Ishikawa (cell line): Measurements from ENCODE around the gene PRKCE.

Experiments used
- EGR1 ChIP-seq: IDR thresholded peaks from 2 replicates; pipeline ENCODE4 v1.6.1; 2012
- EP300 ChIP-seq: IDR thresholded peaks from 2 replicates; pipeline ENCODE4 v1.6.1; 2012; ENCODE audit warnings: borderline replicate concordance
- FOXM1 ChIP-seq: IDR thresholded peaks from 2 replicates; pipeline ENCODE4 v1.6.1; 2012; ENCODE audit warnings: low read depth, borderline replicate concordance
- MAX ChIP-seq: IDR thresholded peaks from 2 replicates; pipeline ENCODE4 v1.6.1; 2012
- RAD21 ChIP-seq: IDR thresholded peaks from 2 replicates; pipeline ENCODE4 v1.6.1; 2012; ENCODE audit warnings: low read depth
- REST ChIP-seq: IDR thresholded peaks from 2 replicates; pipeline ENCODE4 v1.6.1; 2012; ENCODE audit warnings: low read depth, mild to moderate bottlenecking
- TAF1 ChIP-seq: IDR thresholded peaks from 2 replicates; pipeline ENCODE4 v1.6.1; 2012; ENCODE audit warnings: low read depth, mild to moderate bottlenecking
- TEAD4 ChIP-seq: IDR thresholded peaks from 2 replicates; pipeline ENCODE4 v1.6.1; 2012
- YY1 ChIP-seq: IDR thresholded peaks from 2 replicates; pipeline ENCODE4 v1.6.1; 2012; ENCODE audit warnings: low read depth

GRCh38 chr2:45706033-45706432 is 54.6 kb downstream of the PRKCE start:
- no peak for TF ChIP-seq TEAD4
- no peak for TF ChIP-seq MAX
- TF ChIP-seq TAF1, result no peak
- no peak for TF ChIP-seq EP300
- no peak for TF ChIP-seq YY1
- TF ChIP-seq REST, result no peak
- TF ChIP-seq EGR1, result no peak
- no peak for TF ChIP-seq FOXM1
- no peak for TF ChIP-seq RAD21
